Nephron (organoid): ENCODE results near the gene CEP68.
"Not testable (repeated sequence)": the region's sequence is repeated elsewhere in the genome, so short reads cannot be mapped to it uniquely, and the experiment has no call there.

Experiments
- H3K27ac Mint-ChIP-seq, 3 experiments: 2 replicates each; pipeline ENCODE4 v1.8.0; 2020; ENCODE audit warnings: mixed read lengths in 3 of 3, mild to moderate bottlenecking in 2 of 3, moderate library complexity in 1 of 3
- H3K27me3 Mint-ChIP-seq: 2 replicates; pipeline ENCODE4 v1.8.0; 2021; ENCODE audit warnings: low read depth, mild to moderate bottlenecking, moderate library complexity, mixed read lengths
- H3K36me3 Mint-ChIP-seq: 2 replicates; pipeline ENCODE4 v1.8.0; 2020; ENCODE audit warnings: low read depth, mixed read lengths
- H3K4me1 Mint-ChIP-seq: 2 replicates; pipeline ENCODE4 v1.8.0; 2020; ENCODE audit warnings: mixed read lengths
- H3K4me3 Mint-ChIP-seq, 3 experiments: 2 replicates each; pipeline ENCODE4 v1.8.0; 2020; ENCODE audit warnings: mild to moderate bottlenecking in 3 of 3, mixed read lengths in 3 of 3, moderate library complexity in 2 of 3
- H3K9me3 Mint-ChIP-seq: 2 replicates; pipeline ENCODE4 v1.8.0; 2020; ENCODE audit warnings: mixed read lengths
- TF ChIP-seq, protein P1 (sequence below), 3 experiments: fragments of 200-600 bp; sonication (generic); IDR thresholded peaks; one replicate each; pipeline ENCODE4 v1.5.0; 2021; ENCODE audit warnings: antibody characterized with exemption in 3 of 3; ENCODE audit not compliant: unreplicated experiment in 3 of 3

CEP68 gene

GRCh38 chr2:65018141-65018582 is 38.1 kb upstream of the CEP68 start:
- Mint-ChIP-seq H3K27me3 (no peaks in the 10 kb centered on the region), H3K4me1 (no peaks in the 10 kb centered on the region), H3K27ac (no peak overlapping the region), H3K36me3 (peaks cover 25% of the 10 kb centered on the region), H3K4me3 (no peak overlapping the region), H3K9me3 (no peaks in the 10 kb centered on the region)
- TF ChIP-seq, protein P1, sequence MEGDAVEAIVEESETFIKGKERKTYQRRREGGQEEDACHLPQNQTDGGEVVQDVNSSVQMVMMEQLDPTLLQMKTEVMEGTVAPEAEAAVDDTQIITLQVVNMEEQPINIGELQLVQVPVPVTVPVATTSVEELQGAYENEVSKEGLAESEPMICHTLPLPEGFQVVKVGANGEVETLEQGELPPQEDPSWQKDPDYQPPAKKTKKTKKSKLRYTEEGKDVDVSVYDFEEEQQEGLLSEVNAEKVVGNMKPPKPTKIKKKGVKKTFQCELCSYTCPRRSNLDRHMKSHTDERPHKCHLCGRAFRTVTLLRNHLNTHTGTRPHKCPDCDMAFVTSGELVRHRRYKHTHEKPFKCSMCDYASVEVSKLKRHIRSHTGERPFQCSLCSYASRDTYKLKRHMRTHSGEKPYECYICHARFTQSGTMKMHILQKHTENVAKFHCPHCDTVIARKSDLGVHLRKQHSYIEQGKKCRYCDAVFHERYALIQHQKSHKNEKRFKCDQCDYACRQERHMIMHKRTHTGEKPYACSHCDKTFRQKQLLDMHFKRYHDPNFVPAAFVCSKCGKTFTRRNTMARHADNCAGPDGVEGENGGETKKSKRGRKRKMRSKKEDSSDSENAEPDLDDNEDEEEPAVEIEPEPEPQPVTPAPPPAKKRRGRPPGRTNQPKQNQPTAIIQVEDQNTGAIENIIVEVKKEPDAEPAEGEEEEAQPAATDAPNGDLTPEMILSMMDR (IDR thresholded peaks at IDR 0.05; ENCODE audit: unreplicated experiment in 3 of 3): no peak

DNA sequence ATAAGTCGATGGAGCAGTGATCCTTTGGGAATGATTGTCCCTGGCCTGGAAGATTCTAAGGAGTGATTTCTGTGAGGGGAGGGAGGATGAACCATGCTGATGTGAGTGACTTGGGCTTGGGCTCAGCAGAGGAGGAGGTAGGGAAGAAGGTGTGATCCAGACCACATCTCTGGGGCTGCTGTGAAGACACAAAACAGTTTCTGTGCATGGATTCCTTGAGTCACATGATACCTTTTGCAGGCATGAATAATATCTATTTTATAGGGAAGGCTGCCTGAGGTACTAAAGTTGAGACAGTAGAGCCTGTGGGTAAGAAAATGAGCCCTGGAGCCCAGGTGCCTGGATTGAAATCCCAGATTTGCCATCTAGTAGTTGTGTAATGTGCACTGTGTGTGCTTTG is 37.2 kb upstream of the CEP68 start:
- H3K36me3 Mint-ChIP-seq: peaks cover 26% of the 10 kb centered on the region
- H3K27me3 Mint-ChIP-seq: no peaks in the 10 kb centered on the region
- no peaks in the 10 kb centered on the region for H3K4me1 Mint-ChIP-seq
- TF ChIP-seq, protein P1 (IDR thresholded peaks at IDR 0.05; ENCODE audit: unreplicated experiment in 3 of 3): no peak
- no peak overlapping the region for H3K4me3 Mint-ChIP-seq
- no peaks in the 10 kb centered on the region for H3K9me3 Mint-ChIP-seq
- H3K27ac Mint-ChIP-seq: no peak overlapping the region

GRCh38 chr2:65019675-65020195 is 36.5 kb upstream of the CEP68 start:
- Mint-ChIP-seq H3K4me3 (no peak overlapping the region), H3K4me1 (no peaks in the 10 kb centered on the region), H3K9me3 (no peaks in the 10 kb centered on the region), H3K36me3 (peaks cover 26% of the 10 kb centered on the region), H3K27ac (no peak overlapping the region), H3K27me3 (no peaks in the 10 kb centered on the region)
- TF ChIP-seq, protein P1 (IDR thresholded peaks at IDR 0.05; ENCODE audit: unreplicated experiment in 3 of 3): no peak

GRCh38 chr2:65020251-65020650 is 36.0 kb upstream of the CEP68 start:
- not testable (repeated sequence) for H3K27ac Mint-ChIP-seq, H3K27me3 Mint-ChIP-seq, H3K4me3 Mint-ChIP-seq

DNA sequence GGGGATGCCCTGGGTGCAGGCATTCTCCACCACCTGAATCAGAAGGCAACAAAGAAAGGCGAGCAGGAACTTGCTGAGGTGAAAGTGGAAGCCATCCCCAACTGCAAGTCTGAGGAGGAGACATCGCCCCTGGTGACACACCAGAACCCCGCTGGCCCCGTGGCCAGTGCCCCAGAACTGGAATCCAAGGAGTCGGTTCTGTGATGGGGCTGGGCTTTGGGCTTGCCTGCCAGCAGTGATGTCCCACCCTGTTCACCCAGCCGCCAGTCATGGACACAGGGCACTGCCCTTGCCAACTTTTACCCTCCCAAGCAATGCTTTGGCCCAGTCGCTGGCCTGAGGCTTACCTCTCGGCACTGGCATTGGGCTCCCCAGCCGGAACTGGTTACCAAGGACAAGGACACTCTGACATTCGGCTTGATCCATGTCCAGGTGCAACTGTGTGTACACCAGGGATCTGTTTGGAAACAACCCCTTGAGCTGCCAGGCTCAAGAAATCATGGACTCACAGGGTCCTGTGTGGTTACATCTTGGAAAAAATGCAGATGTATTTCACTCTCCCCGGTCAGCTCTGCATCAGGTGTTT is 35.2 kb upstream of the CEP68 start:
- H3K4me1 Mint-ChIP-seq: no peaks in the 10 kb centered on the region
- H3K27ac Mint-ChIP-seq: no peak overlapping the region
- H3K27me3 Mint-ChIP-seq: no peaks in the 10 kb centered on the region
- no peaks in the 10 kb centered on the region for H3K9me3 Mint-ChIP-seq
- H3K4me3 Mint-ChIP-seq: no peak overlapping the region
- TF ChIP-seq, protein P1 (IDR thresholded peaks at IDR 0.05; ENCODE audit: unreplicated experiment in 3 of 3): no peak
- peaks cover 26% of the 10 kb centered on the region for H3K36me3 Mint-ChIP-seq

More at GRCh38 chr2:65020251-65020650, 36.0 kb upstream of the CEP68 start:
- peaks cover 26% of the 10 kb centered on the region for H3K36me3 Mint-ChIP-seq
- not testable (repeated sequence) for H3K4me1 Mint-ChIP-seq, H3K9me3 Mint-ChIP-seq

DNA sequence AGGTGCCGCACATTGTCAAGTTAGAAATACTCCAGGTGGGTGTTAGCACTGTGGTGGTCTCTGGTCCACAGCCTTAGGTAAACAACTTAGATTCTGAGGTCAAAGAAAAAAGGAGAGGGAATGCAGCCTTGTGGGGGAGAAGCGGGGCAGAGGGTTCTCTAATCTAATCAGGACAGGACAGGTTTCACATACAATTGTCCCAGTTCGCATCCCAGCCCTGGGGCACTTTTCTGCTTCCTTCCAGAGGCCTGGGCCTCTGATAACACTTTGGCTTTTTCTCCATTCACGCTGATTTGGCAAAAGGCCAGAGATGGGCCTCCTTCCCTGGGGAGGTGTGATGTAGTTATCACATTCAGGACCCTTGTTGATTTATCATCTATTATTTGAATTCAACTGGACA is 34.5 kb upstream of the CEP68 start:
- Mint-ChIP-seq H3K9me3 (no peaks in the 10 kb centered on the region), H3K4me3 (no peak overlapping the region), H3K27ac (no peak overlapping the region), H3K4me1 (no peaks in the 10 kb centered on the region), H3K36me3 (peaks cover 26% of the 10 kb centered on the region), H3K27me3 (no peaks in the 10 kb centered on the region)
- TF ChIP-seq, protein P1 (IDR thresholded peaks at IDR 0.05; ENCODE audit: unreplicated experiment in 3 of 3): no peak
